ENCODE data around the gene TESK1. TPM values are rescaled to one million over a fixed set of nuclear protein-coding genes. Genes with fewer than 3 reads are reported as not detected.
"Not testable (repeated sequence)": the region's sequence is repeated elsewhere in the genome, so short reads cannot be mapped to it uniquely, and the experiment has no call there.

Gene TESK1
- total RNA-seq, 1 experiment from 2014 or later = 31.9 TPM

- Histone ChIP-seq H3K4me3 (ENCODE audit: low read depth, low read length, poor library complexity, severe bottlenecking) (no peak overlapping the region), H3K9me3 (ENCODE audit: low read depth, low read length, poor library complexity, severe bottlenecking) (no peaks in the 10 kb centered on the region), H3K27me3 (replicated peaks; ENCODE audit: insufficient read depth, low read depth, low read length, poor library complexity) (no peaks in the 10 kb centered on the region), H3K4me1 (ENCODE audit: insufficient read depth, low read length, poor library complexity, severe bottlenecking) (no peaks in the 10 kb centered on the region), H3K36me3 (ENCODE audit: insufficient read depth, low read length, poor library complexity, severe bottlenecking) (no peaks in the 10 kb centered on the region), H3K27ac (ENCODE audit: low read depth, low read length, poor library complexity, severe bottlenecking) (no peak overlapping the region)
- intact Hi-C loops (cut with micrococcal nuclease; ENCODE audit: unreplicated experiment) = no loop called here
- CTCF ChIA-PET = no interaction called here
- TF ChIP-seq EZH2 (IDR thresholded peaks at IDR 0.05; ENCODE audit: borderline replicate concordance, low read depth, low read length, poor library complexity, severe bottlenecking) (no peak), CTCF (conservative IDR thresholded peaks at IDR 0.05; ENCODE audit: low read depth, low read length) (no peak)
- no TSS peak for BruUV-seq (replicated peaks)
- POLR2A ChIA-PET (ENCODE audit: low non-redundant PET) = no interaction called here
- no peak for DNase-seq (ENCODE audit: low spot score)
Observed at GRCh38 chr9:35579130-35579529, 25.9 kb upstream of the TESK1 start.

GRCh38 chr9:35579659-35580227, 25.3 kb upstream of the TESK1 start:
- H3K36me3 ChIP-seq (ENCODE audit: insufficient read depth, low read length, poor library complexity, severe bottlenecking); intact Hi-C loops (cut with micrococcal nuclease; ENCODE audit: unreplicated experiment); CTCF ChIA-PET; BruUV-seq (replicated peaks); H3K27me3 ChIP-seq (replicated peaks; ENCODE audit: insufficient read depth, low read depth, low read length, poor library complexity); DNase-seq (ENCODE audit: low spot score); POLR2A ChIA-PET (ENCODE audit: low non-redundant PET); H3K4me3 ChIP-seq (ENCODE audit: low read depth, low read length, poor library complexity, severe bottlenecking); H3K9me3 ChIP-seq (ENCODE audit: low read depth, low read length, poor library complexity, severe bottlenecking); H3K27ac ChIP-seq (ENCODE audit: low read depth, low read length, poor library complexity, severe bottlenecking); H3K4me1 ChIP-seq (ENCODE audit: insufficient read depth, low read length, poor library complexity, severe bottlenecking): not testable (repeated sequence)

- H3K27me3 ChIP-seq (replicated peaks; ENCODE audit: insufficient read depth, low read depth, low read length, poor library complexity); H3K36me3 ChIP-seq (ENCODE audit: insufficient read depth, low read length, poor library complexity, severe bottlenecking); intact Hi-C loops (cut with micrococcal nuclease; ENCODE audit: unreplicated experiment); H3K4me1 ChIP-seq (ENCODE audit: insufficient read depth, low read length, poor library complexity, severe bottlenecking); H3K27ac ChIP-seq (ENCODE audit: low read depth, low read length, poor library complexity, severe bottlenecking); H3K9me3 ChIP-seq (ENCODE audit: low read depth, low read length, poor library complexity, severe bottlenecking); DNase-seq (ENCODE audit: low spot score); BruUV-seq (replicated peaks); POLR2A ChIA-PET (ENCODE audit: low non-redundant PET); H3K4me3 ChIP-seq (ENCODE audit: low read depth, low read length, poor library complexity, severe bottlenecking): not testable (repeated sequence)
- CTCF ChIA-PET = interaction anchor here (0.6 kb wide), 2 partner anchors 20 to 294 kb away, joined by 3 to 4 read pairs; no protein-coding TSS in a partner anchor
Observed at GRCh38 chr9:35583521-35583920, 21.5 kb upstream of the TESK1 start.

GRCh38 chr9:35584681-35585080, 20.4 kb upstream of the TESK1 start:
- BruUV-seq (replicated peaks); H3K36me3 ChIP-seq (ENCODE audit: insufficient read depth, low read length, poor library complexity, severe bottlenecking); H3K27ac ChIP-seq (ENCODE audit: low read depth, low read length, poor library complexity, severe bottlenecking); intact Hi-C loops (cut with micrococcal nuclease; ENCODE audit: unreplicated experiment); DNase-seq (ENCODE audit: low spot score); H3K4me3 ChIP-seq (ENCODE audit: low read depth, low read length, poor library complexity, severe bottlenecking); H3K27me3 ChIP-seq (replicated peaks; ENCODE audit: insufficient read depth, low read depth, low read length, poor library complexity); POLR2A ChIA-PET (ENCODE audit: low non-redundant PET); CTCF ChIA-PET; H3K4me1 ChIP-seq (ENCODE audit: insufficient read depth, low read length, poor library complexity, severe bottlenecking); H3K9me3 ChIP-seq (ENCODE audit: low read depth, low read length, poor library complexity, severe bottlenecking): not testable (repeated sequence)

- H3K4me3 ChIP-seq (ENCODE audit: low read depth, low read length, poor library complexity, severe bottlenecking); DNase-seq (ENCODE audit: low spot score); H3K27me3 ChIP-seq (replicated peaks; ENCODE audit: insufficient read depth, low read depth, low read length, poor library complexity); POLR2A ChIA-PET (ENCODE audit: low non-redundant PET); H3K36me3 ChIP-seq (ENCODE audit: insufficient read depth, low read length, poor library complexity, severe bottlenecking); H3K27ac ChIP-seq (ENCODE audit: low read depth, low read length, poor library complexity, severe bottlenecking); CTCF ChIA-PET; intact Hi-C loops (cut with micrococcal nuclease; ENCODE audit: unreplicated experiment); H3K4me1 ChIP-seq (ENCODE audit: insufficient read depth, low read length, poor library complexity, severe bottlenecking); H3K9me3 ChIP-seq (ENCODE audit: low read depth, low read length, poor library complexity, severe bottlenecking); BruUV-seq (replicated peaks): not testable (repeated sequence)
Observed at GRCh38 chr9:35588506-35588905, 16.6 kb upstream of the TESK1 start.
